Measurements from ENCODE around the gene CD180. TPM values are rescaled to one million over a fixed set of nuclear protein-coding genes. Genes with fewer than 3 reads are reported as not detected.

Gene CD180
- total RNA-seq, 6 experiments from 2014 or later: 0.44 to 3.3 (median 0.67) TPM

GRCh38 chr5:67223211-67223610, 26.6 kb upstream of the CD180 start:
- 53% methylated on average over 3 of the region's 3 CpGs for WGBS (ENCODE audit: insufficient coverage, low coverage, low lambda C conversion rate, missing lambda C conversion rate)
- Histone ChIP-seq H3K4me3 (no peak overlapping the region), H3K4me1 (no peaks in the 10 kb centered on the region), H3K9me3 (no peaks in the 10 kb centered on the region), H3K27ac (no peak overlapping the region), H3K27me3 (no peaks in the 10 kb centered on the region), H3K36me3 (no peaks in the 10 kb centered on the region)
- intact Hi-C loops (cut with DNase I): no loop called here
- no peak for TF ChIP-seq POLR2A (IDR thresholded peaks at IDR 0.05)
- TF ChIP-seq CTCF (IDR thresholded peaks at IDR 0.05): no peak
- ATAC-seq (peak in 1 of 4 donors; percentile 24), DNase-seq (no peak)

- Histone ChIP-seq H3K27ac (no peak overlapping the region), H3K27me3 (no peaks in the 10 kb centered on the region), H3K4me1 (no peaks in the 10 kb centered on the region), H3K4me3 (no peak overlapping the region), H3K9me3 (no peaks in the 10 kb centered on the region), H3K36me3 (no peaks in the 10 kb centered on the region)
- DNase-seq: no peak
- 62% methylated on average over 5 of the region's 5 CpGs for WGBS (ENCODE audit: insufficient coverage, low coverage, low lambda C conversion rate, missing lambda C conversion rate)
- TF ChIP-seq POLR2A (IDR thresholded peaks at IDR 0.05): no peak
- no peak for TF ChIP-seq CTCF (IDR thresholded peaks at IDR 0.05)
- intact Hi-C loops (cut with DNase I): no loop called here
- peak in 1 of 4 donors; percentile 47 for ATAC-seq
Observed at GRCh38 chr5:67222243-67223025, 25.8 kb upstream of the CD180 start.

GRCh38 chr5:67221487-67222242, 25.1 kb upstream of the CD180 start:
- DNase-seq (no peak), ATAC-seq (peak; percentile 43 to 67 (median 50))
- WGBS (ENCODE audit: insufficient coverage, low coverage, low lambda C conversion rate, missing lambda C conversion rate): 61% methylated on average over 7 of the region's 9 CpGs
- intact Hi-C loops (cut with DNase I): no loop called here
- Histone ChIP-seq H3K27ac (peak overlapping the region in 1 of 3 donors; percentile 10), H3K4me3 (no peak overlapping the region), H3K36me3 (no peaks in the 10 kb centered on the region), H3K27me3 (no peaks in the 10 kb centered on the region), H3K9me3 (no peaks in the 10 kb centered on the region), H3K4me1 (peaks cover 0 to 5% (median 2%) of the 10 kb centered on the region in 4 donors)
- no peak for TF ChIP-seq POLR2A (IDR thresholded peaks at IDR 0.05)
- no peak for TF ChIP-seq CTCF (IDR thresholded peaks at IDR 0.05)

- peak overlapping the region; percentile 87 to 94 (median 91) for H3K27ac ChIP-seq
- ATAC-seq (no peak), DNase-seq (no peak)
- peak overlapping the region in 2 of 3 donors; percentile 29 to 39 for H3K4me3 ChIP-seq
- TF ChIP-seq CTCF (IDR thresholded peaks at IDR 0.05): no peak
- TF ChIP-seq POLR2A (IDR thresholded peaks at IDR 0.05): no peak
- H3K9me3 ChIP-seq: no peaks in the 10 kb centered on the region
- intact Hi-C loops (cut with DNase I): no loop called here
- H3K4me1 ChIP-seq: peaks cover 0 to 25% (median 14%) of the 10 kb centered on the region in 4 donors
- no peaks in the 10 kb centered on the region for H3K36me3 ChIP-seq
- no peaks in the 10 kb centered on the region for H3K27me3 ChIP-seq
- 88% methylated on average over 1 of the region's 1 CpG for WGBS (ENCODE audit: insufficient coverage, low coverage, low lambda C conversion rate, missing lambda C conversion rate)
Observed at GRCh38 chr5:67216564-67216963, 20.0 kb upstream of the CD180 start.

Measured in right lobe of liver (tissue), 6 donors.